Cardiac septum (tissue), 1 donor: ENCODE data around the gene TMEM163. TPM values are rescaled to one million over a fixed set of nuclear protein-coding genes. Genes with fewer than 3 reads are reported as not detected.

Source experiments
- DNase-seq: peaks from one replicate; pipeline ENCODE4 v3.0.0-alpha.2; 2020; ENCODE audit warnings: low spot score
- intact Hi-C: fragments of 100-400 bp; cut with DNase I; formaldehyde crosslinking; loops from one replicate; pipeline ENCODE4 v1.14.0; 2022
- total RNA-seq: library from RNA; stranded (reverse); fragmentation: NEBNext Ultra II Directional; extraction: Animal tissue kit (Norgen Biotek cat#: 25700); gene quantifications from one replicate; pipeline ENCODE4 v1.2.1, GENCODE V29; 2021
- donor health status: DM: no; HTN: no; CAD: no.

TMEM163 gene
- total RNA-seq, 1 donor from 2014 or later = 0.38 TPM

- DNase-seq = no peak
- intact Hi-C loops = no loop called here
These were observed 283.3 kb downstream of the TMEM163 start for GRCh38 chr2:134435505-134435904.

GRCh38 chr2:134433979-134434378 is 284.8 kb downstream of the TMEM163 start:
- DNase-seq = no peak
- intact Hi-C loops = no loop called here

- intact Hi-C loops = no loop called here
- no peak for DNase-seq
These were observed 285.3 kb downstream of the TMEM163 start for GRCh38 chr2:134433469-134433868.

- DNase-seq = no peak
- intact Hi-C loops = no loop called here
These were observed 286.3 kb downstream of the TMEM163 start for GRCh38 chr2:134432435-134432883.

- DNase-seq = no peak
- intact Hi-C loops = no loop called here
These were observed 286.9 kb downstream of the TMEM163 start for GRCh38 chr2:134431838-134432434.

GRCh38 chr2:134429886-134430285 is 288.9 kb downstream of the TMEM163 start:
- intact Hi-C loops = no loop called here
- no peak for DNase-seq

GRCh38 chr2:134426721-134427120 is 292.1 kb downstream of the TMEM163 start:
- no peak for DNase-seq
- intact Hi-C loops = no loop called here

GRCh38 chr2:134425724-134426496 is 292.9 kb downstream of the TMEM163 start:
- no peak for DNase-seq
- intact Hi-C loops = no loop called here

GRCh38 chr2:134421556-134422328 is 297.1 kb downstream of the TMEM163 start:
- intact Hi-C loops = no loop called here
- DNase-seq = no peak

- no peak for DNase-seq
- intact Hi-C loops = no loop called here
These were observed 297.9 kb downstream of the TMEM163 start for GRCh38 chr2:134420920-134421319.

GRCh38 chr2:134420259-134420658 is 298.5 kb downstream of the TMEM163 start:
- DNase-seq = no peak
- intact Hi-C loops = no loop called here

GRCh38 chr2:134417968-134418582 is 300.7 kb downstream of the TMEM163 start:
- intact Hi-C loops = no loop called here
- DNase-seq = no peak

- no peak for DNase-seq
- intact Hi-C loops = no loop called here
These were observed 302.2 kb downstream of the TMEM163 start for GRCh38 chr2:134416637-134417036.

GRCh38 chr2:134416018-134416417 is 302.8 kb downstream of the TMEM163 start:
- intact Hi-C loops = no loop called here
- DNase-seq = no peak

- intact Hi-C loops = loop anchor here (2.0 to 5.0 kb wide), 4 partner anchors 37 to 527 kb away; no protein-coding TSS in a partner anchor
- no peak for DNase-seq
These were observed 304.9 kb downstream of the TMEM163 start for GRCh38 chr2:134413912-134414311.

- intact Hi-C loops = loop anchor here (2.0 to 5.0 kb wide), 4 partner anchors 36 to 526 kb away; no protein-coding TSS in a partner anchor
- no peak for DNase-seq
These were observed 305.4 kb downstream of the TMEM163 start for GRCh38 chr2:134413430-134413829.

- DNase-seq = no peak
- intact Hi-C loops = loop anchor here (2.0 to 5.0 kb wide), 4 partner anchors 35 to 525 kb away; no protein-coding TSS in a partner anchor
These were observed 306.2 kb downstream of the TMEM163 start for GRCh38 chr2:134412639-134412999.

- peak; percentile 83 for DNase-seq
- intact Hi-C loops = loop anchor here (2.0 to 5.0 kb wide), 4 partner anchors 35 to 525 kb away; no protein-coding TSS in a partner anchor
These were observed 306.8 kb downstream of the TMEM163 start for GRCh38 chr2:134411828-134412638.

- intact Hi-C loops = loop anchor here (5.0 kb wide), 3 partner anchors 34 to 524 kb away; no protein-coding TSS in a partner anchor
These were observed 307.4 kb downstream of the TMEM163 start for GRCh38 chr2:134411279-134411827.

More at GRCh38 chr2:134411279-134411827, 307.4 kb downstream of the TMEM163 start:
- no peak for DNase-seq
